Activated CD4-positive, alpha-beta T cell treated with anti-CD3 and anti-CD28 coated beads, Interleukin-2, amount 10 ng/mL, durations not matched to agents 24 days and 14 days (primary cell): ENCODE measurements around the gene ZDHHC1. TPM values are rescaled to one million over a fixed set of nuclear protein-coding genes. Genes with fewer than 3 reads are reported as not detected.
"Not testable (repeated sequence)": the region's sequence is repeated elsewhere in the genome, so short reads cannot be mapped to it uniquely, and the experiment has no call there.

Experiments used
- DNase-seq: peaks from one replicate; pipeline ENCODE4 v3.0.0; 2022
- H3K27ac Mint-ChIP-seq: one replicate; pipeline ENCODE4 v1.8.0; 2022; ENCODE audit warnings: mild to moderate bottlenecking, mixed read lengths
- H3K27me3 Mint-ChIP-seq: one replicate; pipeline ENCODE4 v1.8.0; 2022; ENCODE audit warnings: mixed read lengths
- H3K36me3 Mint-ChIP-seq: one replicate; pipeline ENCODE4 v1.8.0; 2022; ENCODE audit warnings: low read depth, mild to moderate bottlenecking, mixed read lengths
- H3K4me1 Mint-ChIP-seq: one replicate; pipeline ENCODE4 v1.8.0; 2021; ENCODE audit warnings: mixed read lengths
- H3K4me3 Mint-ChIP-seq: one replicate; pipeline ENCODE4 v1.8.0; 2022; ENCODE audit warnings: mild to moderate bottlenecking, moderate library complexity, mixed read lengths
- H3K9me3 Mint-ChIP-seq: one replicate; pipeline ENCODE4 v1.8.0; 2021; ENCODE audit warnings: mixed read lengths
- intact Hi-C: fragments of 100-400 bp; cut with micrococcal nuclease; formaldehyde crosslinking; loops from one replicate; pipeline ENCODE4 v1.15.1; 2023
- total RNA-seq: library from RNA; stranded (reverse); gene quantifications from 2 replicates; pipeline ENCODE4 v1.2.3, GENCODE V29; 2022

The ZDHHC1 gene
- total RNA-seq, 1 donor from 2014 or later, result 0.54 TPM

- H3K27me3 Mint-ChIP-seq, result peaks cover 33% of the 10 kb centered on the region
- H3K36me3 Mint-ChIP-seq, result no peaks in the 10 kb centered on the region
- H3K9me3 Mint-ChIP-seq, result no peaks in the 10 kb centered on the region
- peaks cover 8% of the 10 kb centered on the region for H3K4me1 Mint-ChIP-seq
- no peak for DNase-seq
- H3K27ac Mint-ChIP-seq, result no peak overlapping the region
- intact Hi-C loops, result loop anchor here (5.0 kb wide), 1 partner anchor 158 kb away; no protein-coding TSS in a partner anchor
- H3K4me3 Mint-ChIP-seq, result no peak overlapping the region
These were observed 3.7 kb upstream of the ZDHHC1 start for GRCh38 chr16:67419931-67420330.

GRCh38 chr16:67419502-67419901 lies 3.2 kb upstream of the ZDHHC1 start:
- no peaks in the 10 kb centered on the region for H3K9me3 Mint-ChIP-seq
- intact Hi-C loops, result loop anchor here (5.0 kb wide), 1 partner anchor 157 kb away; no protein-coding TSS in a partner anchor
- H3K4me1 Mint-ChIP-seq, result peaks cover 8% of the 10 kb centered on the region
- no peak overlapping the region for H3K27ac Mint-ChIP-seq
- H3K27me3 Mint-ChIP-seq, result peaks cover 35% of the 10 kb centered on the region
- no peak for DNase-seq
- H3K4me3 Mint-ChIP-seq, result no peak overlapping the region
- no peaks in the 10 kb centered on the region for H3K36me3 Mint-ChIP-seq

GRCh38 chr16:67417333-67418061 lies 1.2 kb upstream of the ZDHHC1 start:
- no peak for DNase-seq
- peaks cover 35% of the 10 kb centered on the region for H3K27me3 Mint-ChIP-seq
- H3K4me1 Mint-ChIP-seq, result peaks cover 10% of the 10 kb centered on the region
- H3K9me3 Mint-ChIP-seq, result no peaks in the 10 kb centered on the region
- H3K36me3 Mint-ChIP-seq, result no peaks in the 10 kb centered on the region
- intact Hi-C loops, result loop anchor here (5.0 kb wide), 1 partner anchor 155 kb away; no protein-coding TSS in a partner anchor
- no peak overlapping the region for H3K27ac Mint-ChIP-seq
- H3K4me3 Mint-ChIP-seq, result peak overlapping the region; percentile 25

- H3K4me1 Mint-ChIP-seq, result peaks cover 10% of the 10 kb centered on the region
- peak overlapping the region; percentile 12 for H3K27ac Mint-ChIP-seq
- H3K27me3 Mint-ChIP-seq, result peaks cover 36% of the 10 kb centered on the region
- not testable (repeated sequence) for DNase-seq, H3K9me3 Mint-ChIP-seq, H3K36me3 Mint-ChIP-seq
- intact Hi-C loops, result loop anchor here (5.0 kb wide), 1 partner anchor 153 kb away; no protein-coding TSS in a partner anchor
- H3K4me3 Mint-ChIP-seq, result peak overlapping the region; percentile 60
These were observed 856 bp downstream of the ZDHHC1 start for GRCh38 chr16:67415421-67415820.

- no peak for DNase-seq
- Mint-ChIP-seq H3K4me1 (peaks cover 10% of the 10 kb centered on the region), H3K27me3 (peaks cover 31% of the 10 kb centered on the region), H3K36me3 (no peaks in the 10 kb centered on the region), H3K9me3 (no peaks in the 10 kb centered on the region), H3K27ac (no peak overlapping the region), H3K4me3 (no peak overlapping the region)
- intact Hi-C loops, result no loop called here
These were observed 2.0 kb downstream of the ZDHHC1 start for GRCh38 chr16:67413978-67414911.

GRCh38 chr16:67412294-67412693 lies 4.0 kb downstream of the ZDHHC1 start:
- H3K27ac Mint-ChIP-seq, result no peak overlapping the region
- peaks cover 10% of the 10 kb centered on the region for H3K4me1 Mint-ChIP-seq
- H3K36me3 Mint-ChIP-seq, result no peaks in the 10 kb centered on the region
- no peak overlapping the region for H3K4me3 Mint-ChIP-seq
- H3K27me3 Mint-ChIP-seq, result peaks cover 22% of the 10 kb centered on the region
- DNase-seq, result no peak
- intact Hi-C loops, result no loop called here
- H3K9me3 Mint-ChIP-seq, result no peaks in the 10 kb centered on the region

- no peaks in the 10 kb centered on the region for H3K9me3 Mint-ChIP-seq
- intact Hi-C loops, result no loop called here
These were observed 4.9 kb downstream of the ZDHHC1 start for GRCh38 chr16:67411339-67411738.

GRCh38 chr16:67409631-67410030 lies 6.6 kb downstream of the ZDHHC1 start:
- peaks cover 11% of the 10 kb centered on the region for H3K27me3 Mint-ChIP-seq

More at GRCh38 chr16:67411339-67411738, 4.9 kb downstream of the ZDHHC1 start:
- Mint-ChIP-seq H3K27me3 (peaks cover 15% of the 10 kb centered on the region), H3K4me3 (no peak overlapping the region), H3K4me1 (peaks cover 6% of the 10 kb centered on the region), H3K36me3 (no peaks in the 10 kb centered on the region), H3K27ac (no peak overlapping the region)
- DNase-seq, result no peak

GRCh38 chr16:67407788-67408452 lies 8.4 kb downstream of the ZDHHC1 start:
- peaks cover 3% of the 10 kb centered on the region for H3K27me3 Mint-ChIP-seq

More at GRCh38 chr16:67409631-67410030, 6.6 kb downstream of the ZDHHC1 start:
- no peaks in the 10 kb centered on the region for H3K9me3 Mint-ChIP-seq
- no peak overlapping the region for H3K4me3 Mint-ChIP-seq
- H3K36me3 Mint-ChIP-seq, result no peaks in the 10 kb centered on the region
- peaks cover 2% of the 10 kb centered on the region for H3K4me1 Mint-ChIP-seq
- intact Hi-C loops, result no loop called here
- no peak overlapping the region for H3K27ac Mint-ChIP-seq
- DNase-seq, result no peak

GRCh38 chr16:67407176-67407787 lies 9.0 kb downstream of the ZDHHC1 start:
- Mint-ChIP-seq H3K4me1 (no peaks in the 10 kb centered on the region), H3K4me3 (no peak overlapping the region), H3K36me3 (no peaks in the 10 kb centered on the region), H3K9me3 (no peaks in the 10 kb centered on the region), H3K27ac (no peak overlapping the region), H3K27me3 (peaks cover 3% of the 10 kb centered on the region)
- no peak for DNase-seq
- intact Hi-C loops, result no loop called here

More at GRCh38 chr16:67407788-67408452, 8.4 kb downstream of the ZDHHC1 start:
- Mint-ChIP-seq H3K27ac (no peak overlapping the region), H3K4me1 (no peaks in the 10 kb centered on the region), H3K4me3 (no peak overlapping the region), H3K9me3 (no peaks in the 10 kb centered on the region), H3K36me3 (no peaks in the 10 kb centered on the region)
- intact Hi-C loops, result no loop called here
- DNase-seq, result no peak

GRCh38 chr16:67406111-67406971 lies 9.9 kb downstream of the ZDHHC1 start:
- H3K27me3 Mint-ChIP-seq, result peaks cover 5% of the 10 kb centered on the region
- no peaks in the 10 kb centered on the region for H3K4me1 Mint-ChIP-seq
- no peak overlapping the region for H3K4me3 Mint-ChIP-seq
- H3K36me3 Mint-ChIP-seq, result no peaks in the 10 kb centered on the region
- H3K27ac Mint-ChIP-seq, result no peak overlapping the region
- no peak for DNase-seq
- no peaks in the 10 kb centered on the region for H3K9me3 Mint-ChIP-seq
- intact Hi-C loops, result no loop called here

- H3K27ac Mint-ChIP-seq, result no peak overlapping the region
- intact Hi-C loops, result no loop called here
- H3K36me3 Mint-ChIP-seq, result no peaks in the 10 kb centered on the region
These were observed 10.9 kb downstream of the ZDHHC1 start for GRCh38 chr16:67405336-67405735.

More at GRCh38 chr16:67405336-67405735, 10.9 kb downstream of the ZDHHC1 start:
- Mint-ChIP-seq H3K4me1 (no peaks in the 10 kb centered on the region), H3K4me3 (no peak overlapping the region), H3K27me3 (peaks cover 7% of the 10 kb centered on the region), H3K9me3 (no peaks in the 10 kb centered on the region)
- no peak for DNase-seq
